Mucosa of stomach (tissue), 1 donor: Measurements from ENCODE around the gene RFX8.

Experiments
- H3K27me3 ChIP-seq: one replicate; pipeline ENCODE4 v1.7.0; 2013; ENCODE audit warnings: mild to moderate bottlenecking, low read length; ENCODE audit not compliant: control insufficient read depth, insufficient read depth
- H3K36me3 ChIP-seq: one replicate; pipeline ENCODE4 v1.7.0; 2013; ENCODE audit warnings: low read length; ENCODE audit not compliant: control insufficient read depth, insufficient read depth
- H3K4me1 ChIP-seq: one replicate; pipeline ENCODE4 v1.7.0; 2013; ENCODE audit warnings: mild to moderate bottlenecking, low read length; ENCODE audit not compliant: control insufficient read depth, insufficient read depth
- H3K4me3 ChIP-seq: one replicate; pipeline ENCODE4 v1.7.0; 2013; ENCODE audit warnings: low read length
- H3K9ac ChIP-seq: one replicate; pipeline ENCODE4 v1.7.0; 2013; ENCODE audit warnings: mild to moderate bottlenecking, low read length, moderate library complexity
- H3K9me3 ChIP-seq: one replicate; pipeline ENCODE4 v1.7.0; 2013; ENCODE audit warnings: mild to moderate bottlenecking, low read length, moderate library complexity; ENCODE audit not compliant: control insufficient read depth
- donor health status: Pancreatic carcinoma.

Gene RFX8

GRCh38 chr2:101474731-101475384 is at the start of gene RFX8:
Gene RFX8 (minus strand): TSS chr2:101475112. CDS start chr2:101466848, 8,264 bp downstream.
- H3K36me3 ChIP-seq: no peaks in the 10 kb centered on the region
- H3K4me1 ChIP-seq: peaks cover 5% of the 10 kb centered on the region
- peaks cover 27% of the 10 kb centered on the region for H3K27me3 ChIP-seq
- H3K9me3 ChIP-seq: no peaks in the 10 kb centered on the region
- no peak within 1 kb of the TSS for H3K4me3 ChIP-seq
- H3K9ac ChIP-seq: peak within 1 kb of the TSS; percentile 17

GRCh38 chr2:101521487-101521886 is 46.6 kb upstream of the RFX8 start:
- Histone ChIP-seq H3K4me3 (no peak overlapping the region), H3K9me3 (no peaks in the 10 kb centered on the region), H3K9ac (no peak overlapping the region), H3K27me3 (no peaks in the 10 kb centered on the region), H3K4me1 (peaks cover 24% of the 10 kb centered on the region), H3K36me3 (no peaks in the 10 kb centered on the region)

GRCh38 chr2:101520246-101520645 is 45.3 kb upstream of the RFX8 start:
- Histone ChIP-seq H3K36me3 (no peaks in the 10 kb centered on the region), H3K9ac (no peak overlapping the region), H3K4me1 (peaks cover 24% of the 10 kb centered on the region), H3K27me3 (no peaks in the 10 kb centered on the region), H3K9me3 (no peaks in the 10 kb centered on the region), H3K4me3 (no peak overlapping the region)

GRCh38 chr2:101518578-101519492 is 43.9 kb upstream of the RFX8 start:
- no peak overlapping the region for H3K9ac ChIP-seq
- no peak overlapping the region for H3K4me3 ChIP-seq

GRCh38 chr2:101517758-101518271 is 42.9 kb upstream of the RFX8 start:
- Histone ChIP-seq H3K27me3 (no peaks in the 10 kb centered on the region), H3K4me1 (peaks cover 24% of the 10 kb centered on the region), H3K4me3 (no peak overlapping the region), H3K9me3 (no peaks in the 10 kb centered on the region), H3K9ac (no peak overlapping the region), H3K36me3 (no peaks in the 10 kb centered on the region)

More at GRCh38 chr2:101518578-101519492, 43.9 kb upstream of the RFX8 start:
- Histone ChIP-seq H3K4me1 (peaks cover 24% of the 10 kb centered on the region), H3K27me3 (no peaks in the 10 kb centered on the region), H3K36me3 (no peaks in the 10 kb centered on the region), H3K9me3 (no peaks in the 10 kb centered on the region)

- Histone ChIP-seq H3K9me3 (no peaks in the 10 kb centered on the region), H3K9ac (no peak overlapping the region), H3K27me3 (no peaks in the 10 kb centered on the region), H3K36me3 (no peaks in the 10 kb centered on the region), H3K4me3 (no peak overlapping the region), H3K4me1 (peaks cover 24% of the 10 kb centered on the region)
Observed at GRCh38 chr2:101516823-101517690, 42.1 kb upstream of the RFX8 start.

- Histone ChIP-seq H3K4me3 (no peak overlapping the region), H3K9ac (no peak overlapping the region), H3K36me3 (no peaks in the 10 kb centered on the region), H3K27me3 (no peaks in the 10 kb centered on the region), H3K4me1 (peaks cover 24% of the 10 kb centered on the region), H3K9me3 (no peaks in the 10 kb centered on the region)
Observed at GRCh38 chr2:101516349-101516748, 41.4 kb upstream of the RFX8 start.

GRCh38 chr2:101515477-101515876 is 40.6 kb upstream of the RFX8 start:
- Histone ChIP-seq H3K4me3 (no peak overlapping the region), H3K4me1 (peaks cover 24% of the 10 kb centered on the region), H3K9me3 (no peaks in the 10 kb centered on the region), H3K36me3 (no peaks in the 10 kb centered on the region), H3K27me3 (no peaks in the 10 kb centered on the region), H3K9ac (no peak overlapping the region)

GRCh38 chr2:101512993-101513392 is 38.1 kb upstream of the RFX8 start:
- H3K9ac ChIP-seq: no peak overlapping the region
- H3K4me3 ChIP-seq: no peak overlapping the region
- peaks cover 12% of the 10 kb centered on the region for H3K4me1 ChIP-seq
- no peaks in the 10 kb centered on the region for H3K27me3 ChIP-seq
- no peaks in the 10 kb centered on the region for H3K9me3 ChIP-seq
- H3K36me3 ChIP-seq: no peaks in the 10 kb centered on the region

- H3K4me1 ChIP-seq: no peaks in the 10 kb centered on the region
- H3K9ac ChIP-seq: no peak overlapping the region
- H3K9me3 ChIP-seq: no peaks in the 10 kb centered on the region
- no peak overlapping the region for H3K4me3 ChIP-seq
- H3K27me3 ChIP-seq: no peaks in the 10 kb centered on the region
- H3K36me3 ChIP-seq: no peaks in the 10 kb centered on the region
Observed at GRCh38 chr2:101511381-101511780, 36.5 kb upstream of the RFX8 start.

- H3K36me3 ChIP-seq: no peaks in the 10 kb centered on the region
- no peaks in the 10 kb centered on the region for H3K4me1 ChIP-seq
- H3K9ac ChIP-seq: no peak overlapping the region
- H3K4me3 ChIP-seq: no peak overlapping the region
- H3K9me3 ChIP-seq: no peaks in the 10 kb centered on the region
- H3K27me3 ChIP-seq: no peaks in the 10 kb centered on the region
Observed at GRCh38 chr2:101509499-101510284, 34.8 kb upstream of the RFX8 start.
